Colonic mucosa (tissue), 4 donors: ENCODE measurements around the gene BUD31. TPM values are rescaled to one million over a fixed set of nuclear protein-coding genes. Genes with fewer than 3 reads are reported as not detected.

Experiments
- DNase-seq: peaks from one replicate; pipeline ENCODE4 v3.0.0-alpha.2; 2020
- H3K27ac ChIP-seq: fragments of 200-600 bp; one replicate; pipeline ENCODE4 v1.8.0; 2021
- H3K27me3 ChIP-seq: fragments of 200-600 bp; one replicate; pipeline ENCODE4 v1.8.0; 2021
- H3K36me3 ChIP-seq: fragments of 200-600 bp; one replicate; pipeline ENCODE4 v1.8.0; 2021
- H3K4me1 ChIP-seq: fragments of 200-600 bp; one replicate; pipeline ENCODE4 v1.8.0; 2021; ENCODE audit warnings: mild to moderate bottlenecking
- H3K4me3 ChIP-seq: fragments of 200-600 bp; one replicate; pipeline ENCODE4 v1.8.0; 2021
- H3K9ac ChIP-seq, 2 donors: one replicate each; pipeline ENCODE4 v1.7.0; 2013; ENCODE audit warnings: control low read depth in 2 of 2, low read depth in 2 of 2, low read length in 2 of 2
- H3K9me3 ChIP-seq: fragments of 200-600 bp; one replicate; pipeline ENCODE4 v1.8.0; 2021
- intact Hi-C: fragments of 100-400 bp; cut with DNase I; formaldehyde crosslinking; loops from one replicate; pipeline ENCODE4 v1.14.1; 2022
- total RNA-seq, 2 donors: library from RNA; stranded (reverse); fragmentation: NEBNext Ultra II Directional in 1 of 2; extraction: Animal tissue kit (Norgen Biotek cat#: 25700) in 1 of 2; gene quantifications; one replicate each; pipeline ENCODE4 v1.2.1, GENCODE V29; 2021
- TF ChIP-seq, protein P1 (sequence below): fragments of 200-600 bp; IDR thresholded peaks from one replicate; pipeline ENCODE4 v1.8.0; 2022; ENCODE audit warnings: antibody characterized with exemption, mild to moderate bottlenecking
- donor health status: healthy.
- donor health status: DM: no; HTN: no; CAD: no.
- donor health status: DM: no; HTN: no; CAD: no.

BUD31 gene
- total RNA-seq, 2 donors from 2014 or later: 82.8 to 113 TPM

DNA sequence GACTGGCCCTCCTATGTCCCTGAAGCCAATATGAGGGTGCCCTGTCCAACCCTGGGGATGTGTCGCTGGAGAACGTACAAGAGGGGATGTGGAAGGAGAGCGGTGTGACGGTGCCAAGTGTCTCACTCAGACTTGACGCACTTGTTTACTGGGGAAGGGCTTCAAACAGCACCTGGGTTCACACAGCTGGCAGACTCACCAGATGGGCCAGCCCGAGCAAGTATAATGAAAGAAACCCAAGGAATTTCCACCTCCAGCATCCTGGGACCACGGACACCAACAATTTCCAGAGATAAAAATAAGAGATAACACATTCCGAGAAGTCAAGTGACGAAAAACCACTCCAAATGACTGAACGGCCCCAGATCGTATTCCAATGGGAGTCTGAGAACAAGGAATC is 51.9 kb downstream of the BUD31 start:
- Histone ChIP-seq H3K27ac (no peak overlapping the region), H3K9me3 (no peaks in the 10 kb centered on the region), H3K4me1 (peaks cover 13% of the 10 kb centered on the region), H3K27me3 (no peaks in the 10 kb centered on the region), H3K4me3 (no peak overlapping the region), H3K9ac (no peak overlapping the region), H3K36me3 (peaks cover 5% of the 10 kb centered on the region)
- TF ChIP-seq, protein P1, sequence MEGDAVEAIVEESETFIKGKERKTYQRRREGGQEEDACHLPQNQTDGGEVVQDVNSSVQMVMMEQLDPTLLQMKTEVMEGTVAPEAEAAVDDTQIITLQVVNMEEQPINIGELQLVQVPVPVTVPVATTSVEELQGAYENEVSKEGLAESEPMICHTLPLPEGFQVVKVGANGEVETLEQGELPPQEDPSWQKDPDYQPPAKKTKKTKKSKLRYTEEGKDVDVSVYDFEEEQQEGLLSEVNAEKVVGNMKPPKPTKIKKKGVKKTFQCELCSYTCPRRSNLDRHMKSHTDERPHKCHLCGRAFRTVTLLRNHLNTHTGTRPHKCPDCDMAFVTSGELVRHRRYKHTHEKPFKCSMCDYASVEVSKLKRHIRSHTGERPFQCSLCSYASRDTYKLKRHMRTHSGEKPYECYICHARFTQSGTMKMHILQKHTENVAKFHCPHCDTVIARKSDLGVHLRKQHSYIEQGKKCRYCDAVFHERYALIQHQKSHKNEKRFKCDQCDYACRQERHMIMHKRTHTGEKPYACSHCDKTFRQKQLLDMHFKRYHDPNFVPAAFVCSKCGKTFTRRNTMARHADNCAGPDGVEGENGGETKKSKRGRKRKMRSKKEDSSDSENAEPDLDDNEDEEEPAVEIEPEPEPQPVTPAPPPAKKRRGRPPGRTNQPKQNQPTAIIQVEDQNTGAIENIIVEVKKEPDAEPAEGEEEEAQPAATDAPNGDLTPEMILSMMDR: no peak
- no peak for DNase-seq
- intact Hi-C loops: no loop called here

DNA sequence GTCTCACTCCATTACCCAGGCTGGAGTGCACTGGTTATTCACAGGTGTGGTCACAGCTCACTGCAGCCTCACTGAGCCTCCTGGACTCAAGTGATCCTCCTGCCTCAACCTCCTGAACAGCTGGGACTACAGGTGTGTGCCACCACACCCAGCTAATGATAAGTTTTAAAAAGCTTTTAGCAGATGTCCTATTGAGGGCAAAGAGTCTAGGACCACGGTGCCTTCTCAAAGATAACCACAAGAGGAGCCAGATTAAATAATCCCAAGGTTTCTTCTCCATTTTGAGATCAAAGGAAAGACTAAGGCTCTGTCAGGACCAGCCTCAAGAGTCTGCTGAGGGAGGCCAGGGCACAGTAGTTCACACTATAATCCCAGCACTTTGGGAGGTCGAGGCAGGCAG is 52.5 kb downstream of the BUD31 start:
- Histone ChIP-seq H3K4me1 (peaks cover 13% of the 10 kb centered on the region), H3K27ac (no peak overlapping the region), H3K4me3 (no peak overlapping the region), H3K9ac (no peak overlapping the region), H3K36me3 (peaks cover 5% of the 10 kb centered on the region), H3K9me3 (no peaks in the 10 kb centered on the region), H3K27me3 (no peaks in the 10 kb centered on the region)
- intact Hi-C loops: no loop called here
- TF ChIP-seq, protein P1: no peak
- no peak for DNase-seq

- H3K9me3 ChIP-seq: no peaks in the 10 kb centered on the region
- H3K4me1 ChIP-seq: peaks cover 13% of the 10 kb centered on the region
- no peaks in the 10 kb centered on the region for H3K27me3 ChIP-seq
- H3K9ac ChIP-seq: peak overlapping the region; percentile 95 to 98
- peak overlapping the region; percentile 73 for H3K4me3 ChIP-seq
- no peaks in the 10 kb centered on the region for H3K36me3 ChIP-seq
- intact Hi-C loops: no loop called here
- TF ChIP-seq, protein P1: no peak
- peak overlapping the region; percentile 83 for H3K27ac ChIP-seq
- no peak for DNase-seq
Measured at GRCh38 chr7:99465421-99465768, 56.6 kb downstream of the BUD31 start.

- Histone ChIP-seq H3K27ac (no peak overlapping the region), H3K36me3 (no peaks in the 10 kb centered on the region), H3K9me3 (no peaks in the 10 kb centered on the region), H3K27me3 (no peaks in the 10 kb centered on the region), H3K4me1 (peaks cover 13% of the 10 kb centered on the region), H3K9ac (no peak overlapping the region), H3K4me3 (no peak overlapping the region)
- intact Hi-C loops: no loop called here
- TF ChIP-seq, protein P1: no peak
- no peak for DNase-seq
Measured at GRCh38 chr7:99468336-99468918, 59.7 kb downstream of the BUD31 start.

Other genes starting within 250 kb of the BUD31 start
- gene KPNA7, start 200.9 kb upstream of the BUD31 start, total RNA-seq: under 1 TPM; 0.19 to 0.62 TPM
- gene MYH16, start 136.1 kb upstream of the BUD31 start, total RNA-seq: not detected
- gene ARPC1A, start 83.1 kb upstream of the BUD31 start, total RNA-seq: 100 to 1,000 TPM; 173 to 231 TPM
- 100 to 1,000 TPM; 141 to 143 TPM for gene ARPC1B, start 34.2 kb upstream of the BUD31 start, total RNA-seq
- gene PDAP1, start 372 bp upstream of the BUD31 start, total RNA-seq: 100 to 1,000 TPM in 1 of 2 donors, 10 to 100 TPM in 1; 79.7 to 133 TPM
- gene PTCD1, start 29.8 kb downstream of the BUD31 start, total RNA-seq: 1 to 10 TPM; 4.5 to 7.6 TPM
- 10 to 100 TPM; 16.6 to 39.2 TPM for gene CPSF4, start 30.0 kb downstream of the BUD31 start, total RNA-seq
- 100 to 1,000 TPM; 392 to 534 TPM for gene ATP5MF, start 57.2 kb downstream of the BUD31 start, total RNA-seq
- gene ZNF789, start 63.9 kb downstream of the BUD31 start, total RNA-seq: 10 to 100 TPM in 1 of 2 donors, 1 to 10 TPM in 1; 9.0 to 23.0 TPM
- gene ZNF394, start 91.3 kb downstream of the BUD31 start, total RNA-seq: 10 to 100 TPM; 26.4 to 29.8 TPM
- 1 to 10 TPM; 5.6 to 6.6 TPM for gene ZKSCAN5, start 95.7 kb downstream of the BUD31 start, total RNA-seq
- 1 to 10 TPM; 4.1 to 5.0 TPM for gene FAM200A, start 143.1 kb downstream of the BUD31 start, total RNA-seq
- gene ZNF655, start 149.7 kb downstream of the BUD31 start, total RNA-seq: 10 to 100 TPM; 41.8 to 50.7 TPM
- gene TMEM225B, start 189.3 kb downstream of the BUD31 start, total RNA-seq: under 1 TPM in 1 of 2 donors, not detected in 1; 0.74 TPM
- gene ZSCAN25, start 208.0 kb downstream of the BUD31 start, total RNA-seq: 10 to 100 TPM; 10.4 to 20.2 TPM